OCI-LY1 (cell line): ENCODE measurements around the gene ISOC1.

Experiments
- CTCF ChIP-seq: fragments of 200-600 bp; sonication (generic), shearing (Covaris generic); IDR thresholded peaks from 2 replicates; pipeline ENCODE4 v1.5.1; 2017; ENCODE audit warnings: mild to moderate bottlenecking, antibody characterized with exemption, low read length, moderate library complexity, mixed read lengths
- EZH2 ChIP-seq: fragments of 200-600 bp; sonication (generic), shearing (Covaris generic); IDR thresholded peaks from 2 replicates; pipeline ENCODE4 v1.8.0; 2017; ENCODE audit warnings: borderline replicate concordance, mixed run types, mild to moderate bottlenecking, antibody characterized with exemption, low read length, moderate library complexity, mixed read lengths

GRCh38 chr5:129101794-129102193, 7.2 kb downstream of the ISOC1 start:
- TF ChIP-seq CTCF, result no peak
- TF ChIP-seq EZH2, result no peak
